ENCODE results near the gene TMEM220.
"Not testable (repeated sequence)": the region's sequence is repeated elsewhere in the genome, so short reads cannot be mapped to it uniquely, and the experiment has no call there.

The TMEM220 gene

DNA sequence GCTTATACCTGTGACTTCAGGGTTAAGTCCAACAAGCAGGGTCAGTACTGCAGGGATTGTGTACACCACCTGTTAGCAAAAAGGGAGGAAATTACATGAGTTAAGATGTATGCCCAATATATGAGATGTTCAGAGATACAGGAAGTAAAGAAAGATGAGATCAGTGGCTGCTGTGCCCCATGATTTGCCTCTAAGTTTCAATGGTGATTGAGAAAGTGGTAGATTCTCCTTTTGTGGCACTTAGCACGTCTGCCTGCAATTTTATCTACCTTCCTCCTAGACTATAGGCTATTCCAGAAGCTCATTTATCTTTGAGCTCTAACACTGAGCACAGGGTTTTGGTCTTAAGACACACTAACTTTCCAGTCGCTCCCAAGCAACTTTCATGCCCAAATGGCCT, 3.6 kb downstream of the TMEM220 start:
- DNase-seq: no peak

- no peak for DNase-seq
Observed at GRCh38 chr17:10725262-10725661, 4.6 kb downstream of the TMEM220 start.

DNA sequence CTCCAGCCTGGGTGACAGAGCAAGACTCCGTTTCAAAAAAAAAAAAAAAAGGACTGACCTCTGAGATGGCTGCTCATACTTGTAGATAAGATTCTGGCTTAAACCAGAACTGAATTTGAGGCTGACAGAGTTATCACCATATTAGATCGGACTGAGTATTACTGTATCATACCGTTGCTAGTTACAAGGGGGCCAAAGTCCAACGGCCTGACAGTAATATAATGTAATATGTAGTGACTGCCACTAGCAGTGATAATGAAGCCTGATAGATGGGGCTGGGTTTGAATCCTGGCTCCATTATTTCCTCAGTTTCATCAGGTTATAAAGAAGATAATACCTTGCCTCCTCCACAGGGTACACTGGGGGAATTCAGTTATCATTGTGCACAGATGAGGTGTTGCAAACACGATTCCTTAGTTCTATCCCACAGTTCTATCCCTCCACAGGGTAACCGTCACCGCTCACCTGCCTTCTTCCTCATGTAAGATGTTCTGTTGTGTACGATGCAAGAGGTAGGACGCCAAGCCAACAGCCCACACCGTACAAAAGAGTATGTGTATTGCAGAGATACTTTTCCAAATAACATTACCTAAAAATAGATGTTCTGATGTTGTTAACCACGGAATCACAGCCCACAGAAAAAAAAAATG, 5.2 kb downstream of the TMEM220 start:
- no peak for DNase-seq

DNA sequence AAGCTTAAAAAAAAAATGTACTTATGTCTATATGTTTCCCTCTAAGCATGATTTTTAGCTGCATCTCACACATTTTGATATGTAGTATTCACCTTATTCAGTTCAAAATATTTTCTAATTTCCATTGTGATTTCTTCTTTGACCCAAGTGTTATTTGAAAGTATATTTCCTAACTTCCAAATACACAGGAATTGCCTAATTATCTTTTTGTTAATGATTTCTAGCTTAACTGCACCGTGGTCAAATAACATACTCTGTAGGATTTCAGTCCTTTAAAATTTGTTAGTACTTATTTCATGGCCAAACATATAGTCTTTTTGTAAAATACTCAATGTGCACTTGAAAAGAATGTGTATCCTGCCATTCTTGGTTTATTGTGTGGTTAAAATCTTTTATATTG, 11.3 kb downstream of the TMEM220 start:
- DNase-seq: no peak

DNA sequence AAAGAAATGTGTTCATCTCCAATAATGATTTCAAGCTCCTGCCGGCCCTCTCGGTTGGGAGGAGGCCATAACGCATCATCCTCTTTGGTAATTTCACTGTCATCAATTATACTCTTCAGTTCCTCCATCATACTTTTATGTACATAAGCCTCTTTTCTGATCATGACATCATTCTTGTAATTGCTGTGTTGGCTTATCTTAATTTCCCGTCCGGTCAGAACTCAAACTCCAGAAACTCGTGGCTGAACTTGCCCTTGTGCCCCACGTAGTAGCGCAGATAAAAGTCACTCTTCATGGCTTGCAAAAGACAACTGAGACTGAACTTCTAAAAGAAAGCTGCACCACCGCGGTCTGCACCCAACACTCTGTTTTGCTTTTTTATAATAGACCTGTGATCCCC, 13.6 kb downstream of the TMEM220 start:
- no peak for DNase-seq

GRCh38 chr17:10713318-10713717, 16.5 kb downstream of the TMEM220 start:
- no peak for DNase-seq

DNA sequence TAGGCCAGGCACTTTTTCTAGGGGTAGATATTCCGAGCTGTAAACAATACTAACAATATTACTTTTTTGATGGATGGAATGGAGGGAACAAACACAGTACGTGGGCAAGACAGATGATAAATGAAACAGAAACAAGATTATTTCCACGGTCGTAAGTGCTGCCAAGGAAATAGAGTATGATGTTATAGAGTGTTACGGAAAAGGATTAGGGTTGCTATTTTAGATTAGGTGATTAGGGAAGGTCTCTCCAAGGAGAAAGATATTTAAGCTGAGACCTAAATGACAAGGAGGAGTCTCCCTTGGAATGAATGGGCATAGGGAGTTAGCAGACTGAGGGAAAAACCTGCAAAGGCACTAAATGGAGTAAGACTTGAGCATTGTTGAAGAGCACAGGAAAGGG, 24.1 kb downstream of the TMEM220 start:
- no peak for DNase-seq

- no peak for DNase-seq
Observed at GRCh38 chr17:10702574-10702973, 27.2 kb downstream of the TMEM220 start.

DNA sequence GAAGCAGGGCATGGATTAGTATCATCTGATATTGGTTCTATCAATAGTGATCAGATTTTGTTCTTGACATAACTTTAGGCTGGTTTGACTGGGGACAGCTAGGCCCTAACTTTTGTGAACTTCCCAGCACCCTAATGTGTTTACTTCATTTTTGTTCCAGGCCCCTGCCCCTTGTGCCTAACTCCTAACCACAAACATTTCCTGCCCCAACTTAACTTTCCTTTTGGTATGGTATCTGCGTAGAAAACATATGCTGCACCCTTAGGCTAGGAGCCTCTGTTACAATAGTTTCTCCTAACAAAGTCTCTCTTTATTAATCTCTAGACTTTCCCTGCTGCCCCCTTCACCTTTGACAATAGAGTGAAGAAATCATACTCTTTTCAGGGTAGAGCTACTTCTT, 30.0 kb downstream of the TMEM220 start:
- DNase-seq: no peak

- no peak for DNase-seq
Observed at GRCh38 chr17:10698096-10698818, 31.6 kb downstream of the TMEM220 start.

DNA sequence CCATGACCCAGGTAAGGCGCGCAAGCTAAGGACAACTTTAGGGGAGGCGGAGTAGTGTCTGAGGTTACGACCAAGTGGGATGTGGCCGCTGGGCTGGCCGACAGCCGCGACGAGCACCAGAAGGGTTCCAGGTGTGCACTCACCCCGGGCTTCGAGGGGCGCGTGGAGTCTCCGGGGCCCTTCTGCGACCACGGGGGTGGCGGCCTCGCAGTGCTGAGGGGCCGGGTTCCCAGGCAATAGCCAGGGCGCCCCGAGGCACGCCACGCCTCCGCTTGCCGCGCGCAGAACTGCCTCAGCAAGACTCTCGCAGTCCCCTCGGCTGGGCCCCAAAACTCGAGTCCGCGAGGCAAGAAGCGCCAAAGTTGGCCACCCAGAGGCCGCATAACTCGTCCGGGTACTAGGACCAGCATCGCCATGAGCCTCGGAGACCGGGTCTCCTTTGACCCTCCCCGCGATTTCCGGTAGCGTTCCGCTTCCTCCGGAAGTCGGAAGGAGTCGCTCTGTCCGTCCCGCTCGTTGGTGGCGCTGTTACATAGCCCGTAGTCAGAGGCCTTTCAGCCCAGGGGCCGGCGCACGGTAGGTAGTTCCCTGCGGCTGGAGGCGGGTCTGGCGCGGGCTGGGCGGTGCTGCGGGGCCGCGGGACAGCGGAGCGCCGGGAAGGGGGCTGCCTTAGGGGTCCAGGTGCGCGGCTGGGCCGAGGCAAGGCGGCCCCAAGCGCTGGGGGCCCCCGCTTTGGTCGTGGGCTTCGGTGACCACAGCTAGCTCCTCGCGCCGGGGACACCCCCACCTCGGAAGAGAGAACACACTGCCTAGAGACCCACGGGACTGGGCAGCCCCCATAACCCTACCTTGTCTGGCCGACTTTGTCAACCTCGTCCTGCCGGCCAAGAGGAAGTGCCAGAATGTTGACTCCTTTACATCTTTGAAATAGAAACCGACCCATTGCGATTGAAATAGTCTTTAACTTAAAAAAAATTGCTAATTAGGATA, 32.4 kb downstream of the TMEM220 start, which contains the start of the genes ADPRM and SCO1:
ADPRM (plus strand) TSS at position 503 of the 990 bp plus-strand sequence. CDS start 7,333 bp downstream, outside the sequence.
SCO1 (minus strand) TSS at position 442 of the 990 bp plus-strand sequence; CDS start at position 416, 26 bp downstream.
- DNase-seq: peak; percentile 68

DNA sequence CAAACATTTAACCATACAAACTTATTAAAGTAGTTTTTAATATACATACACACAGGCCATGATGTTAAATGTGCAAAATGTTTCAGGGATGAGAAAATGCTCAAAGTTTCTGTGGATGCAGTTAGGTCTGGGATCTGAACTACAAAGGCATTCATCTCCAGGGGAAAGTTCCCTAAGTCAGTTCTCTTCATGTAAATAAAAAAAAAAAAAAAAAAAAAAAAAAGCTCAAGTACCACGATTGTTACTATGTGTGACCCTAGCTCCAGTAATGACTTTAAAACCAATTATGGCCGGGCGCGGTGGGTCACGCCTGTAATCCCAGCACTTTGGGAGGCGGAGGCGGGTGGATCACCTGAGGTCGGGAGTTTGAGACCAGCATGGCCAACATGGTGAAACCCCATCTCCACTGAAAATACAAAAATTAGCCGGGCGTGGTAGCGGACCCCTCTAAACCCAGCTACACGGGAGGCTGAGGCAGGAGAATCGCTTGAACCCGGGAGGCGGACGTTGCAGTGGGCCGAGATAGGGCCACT, 33.9 kb downstream of the TMEM220 start:
- not testable (repeated sequence) for DNase-seq

- DNase-seq: no peak
Observed at GRCh38 chr17:10687499-10687898, 42.3 kb downstream of the TMEM220 start.

DNA sequence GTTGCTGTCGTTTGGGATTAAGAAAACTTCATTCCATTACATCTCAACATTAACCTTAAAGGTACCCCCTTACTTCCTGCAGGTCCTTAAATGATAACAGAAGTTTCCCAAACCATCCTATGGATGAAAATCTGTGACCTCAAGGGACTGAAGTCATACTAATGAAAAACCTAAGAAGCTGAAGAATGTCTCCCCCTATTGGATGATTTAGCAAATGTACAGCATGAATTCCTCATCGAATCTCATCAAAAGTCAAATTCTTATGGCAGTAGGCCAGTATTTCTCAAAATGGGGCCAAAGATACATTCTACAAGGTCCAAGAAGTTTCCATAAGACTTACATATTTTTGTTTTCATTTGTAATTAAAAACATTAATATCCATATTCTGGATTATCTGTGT, 46.0 kb downstream of the TMEM220 start:
- DNase-seq: no peak

DNA sequence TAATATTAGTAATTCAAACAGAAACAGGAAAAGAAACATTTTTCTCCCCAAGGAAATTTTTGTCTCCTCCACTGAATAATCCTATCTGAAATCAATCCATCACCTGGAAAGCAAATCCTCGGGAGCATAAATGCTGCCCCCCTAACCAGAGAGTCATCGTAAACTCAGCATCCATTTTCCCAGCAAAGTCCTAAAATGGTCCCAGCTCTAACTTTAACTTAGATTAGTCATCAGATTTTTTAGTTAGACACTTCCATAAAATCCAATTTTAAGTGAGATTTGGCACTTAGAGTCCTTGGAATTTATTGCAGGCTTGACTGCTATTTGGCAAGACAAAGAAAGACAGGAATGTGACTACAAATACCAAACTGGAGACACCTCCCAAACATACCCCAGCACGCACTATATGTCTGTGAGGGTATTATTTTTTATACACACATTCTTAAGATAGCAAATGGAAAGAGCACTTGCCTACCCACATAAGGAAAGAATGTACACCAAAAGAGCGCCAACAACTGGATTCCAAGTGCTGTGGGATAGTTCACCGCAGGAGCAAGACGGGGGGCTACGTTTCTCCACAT, 47.9 kb downstream of the TMEM220 start:
- DNase-seq: no peak

- no peak for DNase-seq
Observed at GRCh38 chr17:10674704-10675103, 55.1 kb downstream of the TMEM220 start.

DNA sequence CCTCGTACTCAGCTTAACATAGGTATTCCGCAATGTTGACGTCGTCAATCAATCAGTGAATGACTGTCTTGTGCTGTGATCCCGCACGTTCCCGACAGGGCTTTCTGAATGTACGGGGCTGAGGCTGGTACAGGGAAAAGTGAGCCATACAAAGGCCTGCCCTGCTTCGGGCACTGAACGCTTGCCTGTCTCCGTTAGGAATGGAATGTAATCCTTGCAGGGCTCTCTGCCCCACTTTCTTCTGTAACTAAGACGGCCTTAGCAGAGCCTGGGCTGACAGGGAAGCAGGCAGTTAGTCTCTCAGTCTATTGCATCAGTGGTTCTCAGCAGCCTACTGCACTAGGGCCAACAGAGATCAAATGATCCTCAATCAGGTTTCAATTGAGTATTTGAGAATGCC, 56.5 kb downstream of the TMEM220 start:
- no peak for DNase-seq

DNA sequence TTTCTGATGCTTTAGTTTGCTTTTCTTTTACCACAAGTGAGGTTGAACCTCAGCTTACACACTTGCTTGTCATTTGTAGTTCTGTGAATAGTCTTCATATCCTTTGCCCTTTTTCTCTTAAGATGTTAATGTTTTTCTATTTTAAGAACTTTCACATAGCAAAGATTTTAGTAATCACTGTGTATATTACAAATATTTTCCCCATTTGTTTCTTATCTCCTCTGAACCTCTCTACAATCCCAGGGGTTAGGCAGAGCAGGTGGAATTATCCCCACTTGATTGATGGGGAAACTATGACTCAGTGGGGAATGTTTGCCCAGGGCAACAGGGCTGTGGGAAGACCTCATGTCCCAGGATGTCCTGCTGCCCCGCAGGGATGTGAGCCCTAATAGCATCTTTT, 61.0 kb downstream of the TMEM220 start:
- no peak for DNase-seq

DNA sequence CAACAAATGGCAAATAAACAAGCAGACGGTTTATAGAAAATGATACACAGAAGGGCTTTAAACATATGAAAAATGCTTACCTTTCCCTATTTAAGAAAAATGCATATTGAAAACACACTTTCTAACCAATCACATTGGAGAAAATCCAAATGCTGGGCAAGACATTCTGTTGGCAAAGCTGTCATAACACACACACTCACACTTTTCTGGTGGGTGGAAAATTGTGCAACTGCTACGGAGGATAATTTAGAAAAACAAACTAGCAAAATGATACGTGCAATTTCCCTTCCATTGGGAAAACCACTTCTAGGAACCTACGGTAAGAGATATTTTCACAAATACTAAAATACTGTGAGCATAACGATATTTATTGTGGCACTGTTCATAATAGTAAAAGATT, 62.9 kb downstream of the TMEM220 start:
- no peak for DNase-seq

GRCh38 chr17:10664571-10664970, 65.3 kb downstream of the TMEM220 start:
- no peak for DNase-seq

Measured in GOT3 (cell line).